ENCODE results near the gene GYG1. TPM values are rescaled to one million over a fixed set of nuclear protein-coding genes. Genes with fewer than 3 reads are reported as not detected.

Gene GYG1
- total RNA-seq = 10 to 100 TPM; 71.3 to 74.0 TPM

GRCh38 chr3:148991219-148992026 is at the start of gene GYG1:
Gene GYG1, plus strand, starts transcription at chr3:148991540. Its CDS starts 101 bp downstream, at chr3:148991641.
- H3K4me3 Mint-ChIP-seq = peak within 1 kb of the TSS; percentile 92
- DNase-seq (peak; percentile 82), ATAC-seq (peak; percentile 88)
- H3K27me3 Mint-ChIP-seq = no peaks in the 10 kb centered on the region
- peaks cover 39% of the 10 kb centered on the region for H3K36me3 Mint-ChIP-seq
- H3K4me1 Mint-ChIP-seq = peaks cover 60% of the 10 kb centered on the region
- peak within 1 kb of the TSS; percentile 86 for H3K27ac Mint-ChIP-seq
- CTCF ChIA-PET = interaction anchor here (1.2 to 4.1 kb wide), 9 partner anchors 11 to 96 kb away, joined by 3 to 31 read pairs (median 5); no protein-coding TSS in a partner anchor
- no peaks in the 10 kb centered on the region for H3K9me3 Mint-ChIP-seq (ENCODE audit: low read depth)

- Mint-ChIP-seq H3K4me3 (no peak overlapping the region), H3K27me3 (peaks cover 23% of the 10 kb centered on the region), H3K4me1 (peaks cover 2% of the 10 kb centered on the region), H3K36me3 (no peaks in the 10 kb centered on the region), H3K9me3 (ENCODE audit: low read depth) (no peaks in the 10 kb centered on the region), H3K27ac (no peak overlapping the region)
- DNase-seq (no peak), ATAC-seq (peak; percentile 95)
- CTCF ChIA-PET = interaction anchor here (0.7 to 6.7 kb wide), 7 partner anchors 10 to 1603 kb away, joined by 3 to 50 read pairs (median 4); partner anchors contain the start of genes CPA3 and SERP1
These were observed 47.7 kb upstream of the GYG1 start for GRCh38 chr3:148943506-148944205.

GRCh38 chr3:148945116-148945515 is 46.2 kb upstream of the GYG1 start:
- Mint-ChIP-seq H3K4me3 (no peak overlapping the region), H3K27me3 (peaks cover 13% of the 10 kb centered on the region), H3K4me1 (peaks cover 2% of the 10 kb centered on the region), H3K9me3 (ENCODE audit: low read depth) (no peaks in the 10 kb centered on the region), H3K27ac (no peak overlapping the region), H3K36me3 (no peaks in the 10 kb centered on the region)
- CTCF ChIA-PET = interaction anchor here (1.5 to 6.7 kb wide), 2 partner anchors 84 to 175 kb away, joined by 4 to 50 read pairs; no protein-coding TSS in a partner anchor
- ATAC-seq (no peak), DNase-seq (no peak)

- Mint-ChIP-seq H3K36me3 (no peaks in the 10 kb centered on the region), H3K27ac (no peak overlapping the region), H3K4me3 (no peak overlapping the region), H3K27me3 (peaks cover 2% of the 10 kb centered on the region), H3K4me1 (no peaks in the 10 kb centered on the region), H3K9me3 (ENCODE audit: low read depth) (no peaks in the 10 kb centered on the region)
- ATAC-seq (no peak), DNase-seq (no peak)
- CTCF ChIA-PET = interaction anchor here (1.2 to 1.5 kb wide), 2 partner anchors 89 to 171 kb away, joined by 4 to 5 read pairs; no protein-coding TSS in a partner anchor
These were observed 42.3 kb upstream of the GYG1 start for GRCh38 chr3:148948913-148949657.

GRCh38 chr3:148950806-148951205 is 40.5 kb upstream of the GYG1 start:
- no peaks in the 10 kb centered on the region for H3K4me1 Mint-ChIP-seq
- H3K27me3 Mint-ChIP-seq = peaks cover 2% of the 10 kb centered on the region
- CTCF ChIA-PET = interaction anchor here (0.8 to 1.5 kb wide), 6 partner anchors 70 to 325 kb away, joined by 3 to 6 read pairs (median 4); no protein-coding TSS in a partner anchor
- H3K9me3 Mint-ChIP-seq (ENCODE audit: low read depth) = no peaks in the 10 kb centered on the region
- ATAC-seq (no peak), DNase-seq (no peak)
- no peak overlapping the region for H3K4me3 Mint-ChIP-seq
- H3K27ac Mint-ChIP-seq = no peak overlapping the region
- no peaks in the 10 kb centered on the region for H3K36me3 Mint-ChIP-seq

- CTCF ChIA-PET = interaction anchor here (0.7 to 8.9 kb wide), 5 partner anchors 107 to 324 kb away, joined by 3 to 83 read pairs (median 4); no protein-coding TSS in a partner anchor
- no peak for ATAC-seq
- DNase-seq = no peak
- Mint-ChIP-seq H3K4me1 (no peaks in the 10 kb centered on the region), H3K36me3 (no peaks in the 10 kb centered on the region), H3K27me3 (peaks cover 2% of the 10 kb centered on the region), H3K4me3 (no peak overlapping the region), H3K9me3 (ENCODE audit: low read depth) (no peaks in the 10 kb centered on the region), H3K27ac (no peak overlapping the region)
These were observed 39.6 kb upstream of the GYG1 start for GRCh38 chr3:148951599-148952361.

- no peak for ATAC-seq
- DNase-seq = no peak
- CTCF ChIA-PET = interaction anchor here (1.2 to 8.9 kb wide), 9 partner anchors 9 to 326 kb away, joined by 3 to 83 read pairs (median 8); partner anchors contain the start of gene GYG1
- H3K9me3 Mint-ChIP-seq (ENCODE audit: low read depth) = no peaks in the 10 kb centered on the region
- peaks cover 9% of the 10 kb centered on the region for H3K4me1 Mint-ChIP-seq
- no peaks in the 10 kb centered on the region for H3K36me3 Mint-ChIP-seq
- H3K27ac Mint-ChIP-seq = no peak overlapping the region
- no peak overlapping the region for H3K4me3 Mint-ChIP-seq
- H3K27me3 Mint-ChIP-seq = no peaks in the 10 kb centered on the region
These were observed 38.2 kb upstream of the GYG1 start for GRCh38 chr3:148953094-148953493.

GRCh38 chr3:148954981-148955380 is 36.4 kb upstream of the GYG1 start:
- H3K4me1 Mint-ChIP-seq = peaks cover 13% of the 10 kb centered on the region
- H3K4me3 Mint-ChIP-seq = no peak overlapping the region
- ATAC-seq (no peak), DNase-seq (no peak)
- no peaks in the 10 kb centered on the region for H3K36me3 Mint-ChIP-seq
- CTCF ChIA-PET = interaction anchor here (0.6 to 8.9 kb wide), 36 partner anchors 9 to 831 kb away, joined by 3 to 83 read pairs (median 4); partner anchors contain the start of gene HPS3
- no peak overlapping the region for H3K27ac Mint-ChIP-seq
- peaks cover 3% of the 10 kb centered on the region for H3K27me3 Mint-ChIP-seq
- H3K9me3 Mint-ChIP-seq (ENCODE audit: low read depth) = no peaks in the 10 kb centered on the region

GRCh38 chr3:148955544-148956346 is 35.6 kb upstream of the GYG1 start:
- peaks cover 13% of the 10 kb centered on the region for H3K4me1 Mint-ChIP-seq
- H3K9me3 Mint-ChIP-seq (ENCODE audit: low read depth) = no peaks in the 10 kb centered on the region
- no peak overlapping the region for H3K27ac Mint-ChIP-seq
- peaks cover 7% of the 10 kb centered on the region for H3K27me3 Mint-ChIP-seq
- ATAC-seq = peak; percentile 43
- peak; percentile 46 for DNase-seq
- H3K36me3 Mint-ChIP-seq = no peaks in the 10 kb centered on the region
- CTCF ChIA-PET = interaction anchor here (0.6 to 8.9 kb wide), 42 partner anchors 8 to 830 kb away, joined by 3 to 83 read pairs (median 3); partner anchors contain the start of gene HPS3
- H3K4me3 Mint-ChIP-seq = no peak overlapping the region

GRCh38 chr3:148957586-148957985 is 33.8 kb upstream of the GYG1 start:
- Mint-ChIP-seq H3K9me3 (ENCODE audit: low read depth) (no peaks in the 10 kb centered on the region), H3K27me3 (peaks cover 13% of the 10 kb centered on the region), H3K4me1 (peaks cover 13% of the 10 kb centered on the region), H3K36me3 (no peaks in the 10 kb centered on the region), H3K4me3 (no peak overlapping the region), H3K27ac (peak overlapping the region; percentile 70)
- peak; percentile 54 for DNase-seq
- ATAC-seq = peak; percentile 79
- CTCF ChIA-PET = interaction anchor here (0.9 to 8.9 kb wide), 9 partner anchors 9 to 320 kb away, joined by 3 to 83 read pairs (median 5); partner anchors contain the start of genes GYG1 and HPS3

- CTCF ChIA-PET = interaction anchor here (0.9 to 8.9 kb wide), 4 partner anchors 9 to 314 kb away, joined by 3 to 83 read pairs (median 5); no protein-coding TSS in a partner anchor
- Mint-ChIP-seq H3K27me3 (peaks cover 13% of the 10 kb centered on the region), H3K4me1 (peaks cover 13% of the 10 kb centered on the region), H3K27ac (no peak overlapping the region), H3K4me3 (no peak overlapping the region), H3K36me3 (no peaks in the 10 kb centered on the region), H3K9me3 (ENCODE audit: low read depth) (no peaks in the 10 kb centered on the region)
- ATAC-seq = no peak
- no peak for DNase-seq
These were observed 32.6 kb upstream of the GYG1 start for GRCh38 chr3:148958696-148959095.
